A549 (cell line): ENCODE results near the gene OPHN1. TPM values are rescaled to one million over a fixed set of nuclear protein-coding genes. Genes with fewer than 3 reads are reported as not detected.

Experiments
- ATAC-seq, 2 experiments: fragments of 200-7000 bp in 1 of 2; fragments of >200 bp in 1 of 2; cut with Nextera tagmentation in 1 of 2; cut with Tn5 transposase in 1 of 2; 3 replicates each; pipeline versions ENCODE4 v1.8.0 to v1.9.1; 2018 to 2020; ENCODE audit warnings: mild to moderate bottlenecking in 1 of 2, moderate library complexity in 1 of 2
- CTCF ChIA-PET: fragments of 300-600 bp; sonication (Branson Sonifier 250); formaldehyde crosslinking; extraction: SDS; loops from one replicate; lab custom pipeline; 2021; ENCODE audit warnings: antibody characterized with exemption, inconsistent platforms; lab: Yijun Ruan, JAX
- POLR2A ChIA-PET: fragments of 350-600 bp; formaldehyde crosslinking; extraction: SDS; loops from one replicate; lab custom pipeline; 2021; ENCODE audit warnings: antibody characterized with exemption, inconsistent platforms; lab: Yijun Ruan, JAX
- DNase-seq, 2 experiments: peaks; one replicate each; pipeline versions ENCODE4 v3.0.0 to v3.0.0-alpha.2; 2011 to 2016; ENCODE audit warnings: low read depth in 1 of 2, low spot score in 1 of 2
- FAIRE-seq: peaks from 2 replicates; lab custom pipeline; 2011; peaks lifted over from hg19 to GRCh38; lab: Jason Lieb, UNC
- H3K27ac ChIP-seq, 2 experiments: fragments of >200 bp; sonication (Bioruptor Twin); formaldehyde crosslinking; 3 replicates each; pipeline ENCODE4 v1.5.1; 2016 to 2017
- H3K4me1 ChIP-seq: fragments of >200 bp; sonication (Bioruptor Twin); formaldehyde crosslinking; 3 replicates; pipeline ENCODE4 v1.6.1; 2016
- H3K4me2 ChIP-seq: fragments of >200 bp; sonication (Bioruptor Twin); formaldehyde crosslinking; 3 replicates; pipeline ENCODE4 v1.6.1; 2016
- H3K4me3 ChIP-seq: fragments of >200 bp; sonication (Bioruptor Twin); formaldehyde crosslinking; 3 replicates; pipeline ENCODE4 v1.5.1; 2016
- H3K9me3 ChIP-seq: fragments of >200 bp; sonication (Bioruptor Twin); formaldehyde crosslinking; 3 replicates; pipeline ENCODE4 v1.6.1; 2016
- CBX2 ChIP-seq: fragments of 200-600 bp; sonication (generic); IDR thresholded peaks from 2 replicates; pipeline ENCODE4 v1.6.1; 2016; ENCODE audit warnings: low read depth, mild to moderate bottlenecking, borderline replicate concordance
- CBX8 ChIP-seq: fragments of 200-600 bp; sonication (generic); IDR thresholded peaks from 2 replicates; pipeline ENCODE4 v1.6.1; 2016
- CEBPB ChIP-seq, 2 experiments: fragments of >200 bp in 1 of 2; sonication (Bioruptor Twin) in 1 of 2; formaldehyde crosslinking in 1 of 2; IDR thresholded peaks; 2 replicates each; pipeline ENCODE4 v1.6.1; 2012 to 2016
- CHD2 ChIP-seq: fragments of 150-350 bp; IDR thresholded peaks from 2 replicates; pipeline ENCODE4 v1.6.1; 2014; ENCODE audit warnings: low read length; ENCODE audit not compliant: partially characterized antibody
- E2F6 ChIP-seq: IDR thresholded peaks from 2 replicates; pipeline ENCODE4 v1.6.1; 2012; ENCODE audit warnings: low read depth, borderline replicate concordance
- EHF ChIP-seq: fragments of 250-450 bp; sonication (Bioruptor Pico); IDR thresholded peaks from 2 replicates; pipeline ENCODE4 v1.5.0; 2020; ENCODE audit warnings: mild to moderate bottlenecking
- FOSB ChIP-seq: fragments of 250-450 bp; sonication (Bioruptor Pico); IDR thresholded peaks from 2 replicates; pipeline ENCODE4 v1.5.0; 2020; ENCODE audit warnings: mild to moderate bottlenecking, moderate library complexity
- GATA3 ChIP-seq: IDR thresholded peaks from 2 replicates; pipeline ENCODE4 v1.6.1; 2012; ENCODE audit warnings: borderline replicate concordance
- HDAC2 ChIP-seq: fragments of 200-600 bp; sonication (generic); IDR thresholded peaks from 2 replicates; pipeline ENCODE4 v1.6.1; 2016
- HES2 ChIP-seq: fragments of >200 bp; sonication (Bioruptor Twin); formaldehyde crosslinking; IDR thresholded peaks from 2 replicates; pipeline ENCODE4 v1.6.1; 2016
- HEYL ChIP-seq: fragments of 250-450 bp; sonication (Bioruptor Pico); IDR thresholded peaks from 2 replicates; pipeline ENCODE4 v1.8.0; 2021; ENCODE audit warnings: mild to moderate bottlenecking, moderate library complexity
- HOXB13 ChIP-seq: fragments of 250-450 bp; sonication (Bioruptor Pico); IDR thresholded peaks from 2 replicates; pipeline ENCODE4 v1.5.0; 2020; ENCODE audit warnings: low read depth, mild to moderate bottlenecking, moderate library complexity
- JUN ChIP-seq, 2 experiments: fragments of >200 bp; sonication (Bioruptor Twin); formaldehyde crosslinking; IDR thresholded peaks; 2 replicates in 1 of 2; 3 replicates in 1 of 2; pipeline ENCODE4 v1.6.1; 2016 to 2017
- KDM1A ChIP-seq: fragments of 200-600 bp; sonication (generic); IDR thresholded peaks from 2 replicates; pipeline ENCODE4 v1.6.1; 2016; ENCODE audit warnings: low read depth, mild to moderate bottlenecking
- MAFK ChIP-seq: fragments of 450-650 bp; IDR thresholded peaks from 2 replicates; pipeline ENCODE4 v1.6.1; 2014; ENCODE audit not compliant: partially characterized antibody
- MAX ChIP-seq: IDR thresholded peaks from 2 replicates; pipeline ENCODE4 v1.6.1; 2012
- MAZ ChIP-seq: fragments of 150-350 bp; IDR thresholded peaks from 2 replicates; pipeline ENCODE4 v1.6.1; 2014; ENCODE audit warnings: antibody characterized with exemption, low read depth, low read length, borderline replicate concordance
- NFE2L2 ChIP-seq: fragments of 150-350 bp; conservative IDR thresholded peaks from 2 replicates; pipeline ENCODE4 v1.6.1; 2014; ENCODE audit warnings: low read length
- PHF8 ChIP-seq: fragments of 200-600 bp; sonication (generic); IDR thresholded peaks from 2 replicates; pipeline ENCODE4 v1.6.1; 2016; ENCODE audit warnings: low read depth, mild to moderate bottlenecking, antibody characterized with exemption, moderate library complexity, borderline replicate concordance
- RAD21 ChIP-seq, 2 experiments: fragments of >200 bp in 1 of 2; sonication (Bioruptor Twin) in 1 of 2; formaldehyde crosslinking in 1 of 2; IDR thresholded peaks in 1 of 2; conservative IDR thresholded peaks in 1 of 2; 2 replicates in 1 of 2; 3 replicates in 1 of 2; pipeline ENCODE4 v1.6.1; 2012 to 2018; ENCODE audit warnings: inconsistent platforms in 1 of 2
- RARB ChIP-seq: fragments of 250-450 bp; sonication (Bioruptor Pico); IDR thresholded peaks from 2 replicates; pipeline ENCODE4 v1.8.0; 2021; ENCODE audit warnings: mild to moderate bottlenecking, moderate library complexity
- TFCP2L1 ChIP-seq: fragments of 250-450 bp; sonication (Bioruptor Pico); IDR thresholded peaks from 2 replicates; pipeline ENCODE4 v1.5.0; 2021; ENCODE audit warnings: mild to moderate bottlenecking
- ZNF302 ChIP-seq: fragments of 250-450 bp; sonication (Bioruptor Pico); IDR thresholded peaks from 2 replicates; pipeline ENCODE4 v1.9.0; 2021; ENCODE audit warnings: inconsistent platforms, mild to moderate bottlenecking, moderate library complexity
- WGBS: methylation state at CpG from one replicate; pipeline ENCODE4 v1.1.6; 2017; ENCODE audit errors: missing lambda C conversion rate; 5-methylcytosine and 5-hydroxymethylcytosine counted together
- polyA plus RNA-seq, 4 experiments: library from polyadenylated mRNA; depleted of rRNA in 3 of 4; stranded (reverse); fragments of >200 nt; fragmentation: RNase III in 1 of 4; extraction: RNeasy Plus Mini Kit Qiagen cat#74134 plus additional on column Dnase treatment in 1 of 4; gene quantifications; 2 replicates in 3 of 4; 3 replicates in 1 of 4; pipeline ENCODE4 v1.2.3, GENCODE V29; 2011 to 2017

The OPHN1 gene
- polyA plus RNA-seq, 2 of the 4 experiments (the other 2 are of a cell fraction) = 2.0 to 5.7 TPM

GRCh38 chrX:68455151-68455510, 21.8 kb upstream of the OPHN1 start (continued):
- TF ChIP-seq CBX2 (no peak), TFCP2L1 (CRISPR knock-in tag) (no peak), MAFK (no peak)

- 23% methylated on average over 8 of the region's 8 CpGs for WGBS
- peak in 1 of 2 experiments; percentile 79; a peak in 3 of 6 replicates for ATAC-seq
- Histone ChIP-seq H3K4me2 (peak overlapping the region; percentile 70), H3K4me3 (no peak overlapping the region), H3K9me3 (no peaks in the 10 kb centered on the region), H3K27ac (peak overlapping the region; percentile 45 to 75), H3K4me1 (peaks cover 13% of the 10 kb centered on the region)
- CTCF ChIA-PET = interaction anchor here (0.6 kb wide), 1 partner anchor 27 kb away, joined by 7 read pairs; no protein-coding TSS in a partner anchor
- no peak for FAIRE-seq
- POLR2A ChIA-PET = no interaction called here
- no peak for TF ChIP-seq RAD21 (conservative IDR thresholded peaks at IDR 0.05 in 1 of 2, IDR thresholded peaks at IDR 0.05 in 1 of 2)
- no peak for TF ChIP-seq EHF (CRISPR knock-in tag)
- TF ChIP-seq GATA3 = peak; percentile 57
- no peak for TF ChIP-seq ZNF302 (CRISPR knock-in tag)
- no peak for TF ChIP-seq MAZ
- no peak for TF ChIP-seq NFE2L2
- DNase-seq = peak in 1 of 2 experiments; percentile 56
Measured at GRCh38 chrX:68454476-68455150, 21.3 kb upstream of the OPHN1 start.

GRCh38 chrX:68451720-68452119, 18.4 kb upstream of the OPHN1 start:
- no peak for DNase-seq
- no peak for FAIRE-seq
- Histone ChIP-seq H3K27ac (no peak overlapping the region), H3K4me1 (peaks cover 13% of the 10 kb centered on the region), H3K4me3 (no peak overlapping the region), H3K9me3 (no peaks in the 10 kb centered on the region), H3K4me2 (no peak overlapping the region)
- no peak for ATAC-seq
- ChIA-PET CTCF (no interaction called here), POLR2A (no interaction called here)
- WGBS = 63% methylated on average over 8 of the region's 8 CpGs
- TF ChIP-seq HOXB13 (CRISPR knock-in tag) (no peak), E2F6 (no peak), GATA3 (no peak), HES2 (no peak), KDM1A (no peak), CBX8 (no peak), CHD2 (no peak), MAX (no peak), HDAC2 (no peak), HEYL (CRISPR knock-in tag) (no peak), RAD21 (conservative IDR thresholded peaks at IDR 0.05 in 1 of 2, IDR thresholded peaks at IDR 0.05 in 1 of 2) (no peak), JUN (IDR thresholded peaks at IDR 0.05) (no peak), FOSB (CRISPR knock-in tag) (no peak), NFE2L2 (no peak), MAFK (no peak), TFCP2L1 (CRISPR knock-in tag) (no peak), CEBPB (IDR thresholded peaks at IDR 0.05) (no peak), RARB (CRISPR knock-in tag) (no peak), PHF8 (no peak), CBX2 (no peak)
